Aorta (tissue), 5 donors: ENCODE data around the gene TP53TG3. TPM values are rescaled to one million over a fixed set of nuclear protein-coding genes. Genes with fewer than 3 reads are reported as not detected.
"Not testable (repeated sequence)": the region's sequence is repeated elsewhere in the genome, so short reads cannot be mapped to it uniquely, and the experiment has no call there.

Experiments
- ATAC-seq: fragments of 200-7000 bp; cut with Tn5 transposase; one replicate; pipeline ENCODE4 v1.9.1; 2022; ENCODE audit warnings: moderate library complexity; ENCODE audit not compliant: low FRiP score
- DNase-seq, 2 donors: peaks; one replicate each; pipeline ENCODE4 v3.0.0-alpha.2; 2020
- H3K27ac ChIP-seq, 2 donors: one replicate each; pipeline ENCODE4 v1.5.1; 2013; ENCODE audit warnings: low read length in 2 of 2, mild to moderate bottlenecking in 2 of 2, moderate library complexity in 2 of 2, control low read depth in 1 of 2, inconsistent platforms in 1 of 2, low read depth in 1 of 2
- H3K27me3 ChIP-seq, 2 donors: one replicate each; pipeline ENCODE4 v1.6.1; 2013; ENCODE audit warnings: control low read depth in 1 of 2, low read length in 1 of 2, mild to moderate bottlenecking in 1 of 2, moderate library complexity in 1 of 2; ENCODE audit not compliant: insufficient read depth in 2 of 2, control insufficient read depth in 1 of 2
- H3K36me3 ChIP-seq, 2 donors: one replicate each; pipeline ENCODE4 v1.6.1; 2013; ENCODE audit warnings: control low read depth in 1 of 2, low read length in 1 of 2, mild to moderate bottlenecking in 1 of 2; ENCODE audit not compliant: insufficient read depth in 2 of 2, control insufficient read depth in 1 of 2
- H3K4me1 ChIP-seq, 2 donors: one replicate each; pipeline ENCODE4 v1.6.1; 2013; ENCODE audit warnings: low read length in 2 of 2, control low read depth in 1 of 2, mild to moderate bottlenecking in 1 of 2, moderate library complexity in 1 of 2; ENCODE audit not compliant: insufficient read depth in 2 of 2, control insufficient read depth in 1 of 2
- H3K4me3 ChIP-seq, 2 donors: one replicate each; pipeline ENCODE4 v1.5.1; 2013; ENCODE audit warnings: low read length in 2 of 2, control low read depth in 1 of 2, mild to moderate bottlenecking in 1 of 2
- H3K9me3 ChIP-seq: one replicate; pipeline ENCODE4 v1.6.1; 2013; ENCODE audit warnings: mild to moderate bottlenecking, low read length; ENCODE audit not compliant: control insufficient read depth
- WGBS, 2 donors: extraction: QIAGEN DNeasy Blood & Tissue Kit; methylation state at CpG; one replicate each; pipeline ENCODE4 v1.1.7; 2013; 5-methylcytosine and 5-hydroxymethylcytosine counted together
- intact Hi-C, 2 donors: fragments of 100-400 bp; cut with DNase I; formaldehyde crosslinking; loops; one replicate each; pipeline versions ENCODE4 v1.14.2 to v1.15.0; 2022
- long read RNA-seq, 2 donors: library from polyadenylated mRNA; unstranded; transcript quantifications; one replicate each; pipeline ENCODE4 v2.0.0, GENCODE V29; 2020 to 2021
- polyA plus RNA-seq, 2 donors: library from polyadenylated mRNA; stranded (reverse); fragments of 200-250 nt; gene quantifications; one replicate each; pipeline ENCODE4 v1.2.3, GENCODE V29; 2013
- total RNA-seq, 2 donors: library from RNA; stranded (reverse); fragmentation: NEBNext Ultra II Directional; extraction: Animal tissue kit (Norgen Biotek cat#: 25700); gene quantifications; one replicate each; pipeline ENCODE4 v1.2.1, GENCODE V29; 2021
- donor health status: healthy with polysubstance abuse.
- donor health status: Bipolar disorder and iron deficiency.
- donor health status: DM: no; HTN: no; CAD: no.
- donor health status: DM: no; HTN: no; CAD: no.
- donor health status: DM: yes; HTN: yes; CAD: no.

TP53TG3 gene
- not detected for total RNA-seq
- polyA plus RNA-seq: under 1 TPM in 1 of 2 donors, not detected in 1; 0.88 TPM
- long read RNA-seq, donor 1: 0 reads
- long read RNA-seq, donor 2: 0 reads

DNA sequence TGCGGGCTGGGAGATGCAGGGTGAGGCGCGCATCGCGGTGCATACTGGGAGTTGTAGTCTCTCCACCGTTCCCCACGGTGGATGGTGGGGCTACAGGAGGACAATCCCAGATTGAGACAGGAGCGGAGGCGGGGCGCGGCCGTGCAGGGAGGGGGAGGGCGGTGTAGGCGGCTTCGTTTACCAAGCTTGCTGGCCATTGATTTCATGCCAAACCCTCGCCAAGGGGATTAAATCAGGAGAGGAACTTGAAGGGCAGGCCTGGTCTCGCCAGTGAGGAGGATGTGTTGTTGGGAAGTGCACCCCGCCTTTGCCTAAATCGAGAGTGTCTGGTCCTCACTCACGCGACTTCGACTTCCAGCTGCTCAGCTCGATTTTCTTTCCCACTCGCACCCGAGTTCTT, at the start of gene TP53TG3:
Gene TP53TG3 (minus strand): TSS at position 101 of the 400 bp plus-strand sequence. CDS start 68 bp downstream, at position 33.
- H3K27ac ChIP-seq, intact Hi-C loops, ATAC-seq, H3K36me3 ChIP-seq, H3K27me3 ChIP-seq, H3K4me1 ChIP-seq, DNase-seq, H3K9me3 ChIP-seq, H3K4me3 ChIP-seq: not testable (repeated sequence)
- WGBS, 2 donors: no CpG with 5 or more reads among the region's 25 CpGs

DNA sequence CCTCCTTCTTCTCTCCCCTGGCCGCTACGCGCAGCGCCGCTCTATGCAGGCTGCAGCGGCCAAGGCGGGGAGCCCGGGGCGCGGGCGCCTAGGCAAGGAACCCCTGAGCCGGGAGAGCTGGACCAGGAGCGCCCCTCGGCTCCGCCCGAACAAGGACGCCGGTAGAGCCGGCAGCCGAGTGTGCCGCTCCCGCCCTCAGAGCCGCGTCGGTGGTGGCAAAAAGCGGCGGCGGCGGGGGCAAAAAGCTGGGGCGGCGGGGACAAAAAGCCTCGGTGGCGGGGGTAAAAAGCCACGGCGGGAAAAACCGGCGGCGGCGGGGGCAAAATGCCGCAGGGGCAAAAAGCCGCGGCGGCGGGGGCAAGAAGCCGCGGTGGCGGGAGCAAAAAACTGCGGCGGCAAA, 25.1 kb downstream of the TP53TG3 start:
- DNase-seq: peak in 1 of 2 donors; percentile 43

DNA sequence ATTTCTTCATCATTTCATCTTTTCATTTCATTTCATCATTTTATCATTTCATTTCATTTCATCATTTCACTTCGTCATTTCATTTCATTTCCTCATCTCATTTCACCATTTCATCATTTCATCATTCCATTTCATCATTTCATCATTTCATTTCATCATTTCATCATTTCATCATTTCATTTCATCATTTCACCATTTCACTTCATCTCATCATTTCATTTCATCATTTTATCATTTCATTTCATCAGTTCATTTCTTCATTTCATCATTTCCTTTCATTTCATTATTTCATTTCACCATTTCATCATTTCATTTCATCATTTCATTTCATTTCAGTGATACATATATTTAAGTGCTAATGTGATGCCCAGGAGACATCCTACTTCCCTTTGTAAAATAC, 28.4 kb downstream of the TP53TG3 start:
- H3K9me3 ChIP-seq, DNase-seq, H3K27ac ChIP-seq, H3K36me3 ChIP-seq, H3K4me3 ChIP-seq, H3K4me1 ChIP-seq, ATAC-seq, intact Hi-C loops, H3K27me3 ChIP-seq: not testable (repeated sequence)
- WGBS, 2 donors: no CpG with 5 or more reads among the region's 1 CpG

More for the DNA sequence above, 25.1 kb downstream of the TP53TG3 start:
- H3K27me3 ChIP-seq, H3K4me3 ChIP-seq, ATAC-seq, H3K27ac ChIP-seq, H3K9me3 ChIP-seq, intact Hi-C loops, H3K4me1 ChIP-seq, H3K36me3 ChIP-seq: not testable (repeated sequence)
- WGBS, 2 donors: 30 to 35% methylated on average over 27 to 49 of the region's 49 CpGs

- intact Hi-C loops, DNase-seq, H3K36me3 ChIP-seq, H3K4me3 ChIP-seq, H3K4me1 ChIP-seq, H3K27me3 ChIP-seq, ATAC-seq, H3K9me3 ChIP-seq, H3K27ac ChIP-seq: not testable (repeated sequence)
- 54 to 58% methylated on average over 1 of the region's 2 CpGs for WGBS, 2 donors
These were observed 29.2 kb downstream of the TP53TG3 start for GRCh38 chr16:32646780-32647179.

DNA sequence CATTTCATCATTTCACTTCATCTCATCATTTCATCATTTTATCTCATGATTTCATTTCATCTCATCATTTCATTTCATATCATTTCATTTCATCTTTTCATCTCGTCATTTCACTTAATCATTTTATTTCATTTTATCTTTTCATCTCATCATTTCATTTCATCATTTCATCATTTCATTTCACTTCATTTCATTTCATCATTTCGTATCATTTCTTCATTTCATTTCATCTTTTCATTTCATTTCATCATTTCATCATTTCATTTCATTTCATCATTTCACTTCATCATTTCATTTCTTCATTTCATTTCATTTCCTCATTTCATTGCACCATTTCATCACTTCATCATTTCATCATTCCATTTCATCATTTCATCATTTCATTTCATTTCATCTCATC, 29.8 kb downstream of the TP53TG3 start:
- H3K9me3 ChIP-seq, H3K27me3 ChIP-seq, H3K27ac ChIP-seq, H3K4me1 ChIP-seq, H3K4me3 ChIP-seq, H3K36me3 ChIP-seq, intact Hi-C loops, DNase-seq, ATAC-seq: not testable (repeated sequence)
- 11 to 28% methylated on average over 1 of the region's 2 CpGs for WGBS, 2 donors

DNA sequence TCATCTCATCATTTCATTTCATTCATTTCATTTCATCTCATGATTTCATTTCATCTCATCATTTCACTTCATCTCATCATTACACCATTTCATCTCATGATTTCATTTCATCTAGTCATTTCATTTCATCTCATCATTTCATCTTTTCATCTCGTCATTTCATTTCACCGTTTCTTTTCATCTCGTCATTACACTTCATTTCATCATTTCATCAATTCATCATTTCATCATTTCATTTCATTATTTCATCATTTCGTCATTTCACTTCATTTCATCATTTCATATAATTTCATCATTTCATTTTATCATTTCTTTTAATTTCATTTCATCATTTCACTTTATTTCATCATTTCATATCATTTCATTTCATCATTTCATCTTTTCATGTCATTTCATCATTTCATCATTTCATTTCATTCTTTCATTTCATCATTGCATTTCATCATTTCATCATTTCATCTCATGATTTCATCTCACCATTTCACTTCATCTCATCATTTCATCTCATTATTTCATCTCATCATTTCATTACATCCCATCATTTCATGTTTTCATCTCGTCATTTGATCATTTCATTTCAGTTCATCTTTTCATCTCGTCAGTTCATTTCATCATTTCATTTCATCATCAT, 30.6 kb downstream of the TP53TG3 start:
- DNase-seq, H3K27ac ChIP-seq, ATAC-seq, H3K9me3 ChIP-seq, intact Hi-C loops, H3K4me3 ChIP-seq, H3K4me1 ChIP-seq, H3K27me3 ChIP-seq, H3K36me3 ChIP-seq: not testable (repeated sequence)
- 60 to 66% methylated on average over 6 of the region's 6 CpGs for WGBS, 2 donors

- H3K4me3 ChIP-seq, intact Hi-C loops, H3K27ac ChIP-seq, H3K4me1 ChIP-seq, H3K36me3 ChIP-seq, ATAC-seq, H3K9me3 ChIP-seq, DNase-seq, H3K27me3 ChIP-seq: not testable (repeated sequence)
- WGBS, 2 donors: 19 to 45% methylated on average over 1 of the region's 1 CpG
These were observed 31.2 kb downstream of the TP53TG3 start for GRCh38 chr16:32644715-32645114.

DNA sequence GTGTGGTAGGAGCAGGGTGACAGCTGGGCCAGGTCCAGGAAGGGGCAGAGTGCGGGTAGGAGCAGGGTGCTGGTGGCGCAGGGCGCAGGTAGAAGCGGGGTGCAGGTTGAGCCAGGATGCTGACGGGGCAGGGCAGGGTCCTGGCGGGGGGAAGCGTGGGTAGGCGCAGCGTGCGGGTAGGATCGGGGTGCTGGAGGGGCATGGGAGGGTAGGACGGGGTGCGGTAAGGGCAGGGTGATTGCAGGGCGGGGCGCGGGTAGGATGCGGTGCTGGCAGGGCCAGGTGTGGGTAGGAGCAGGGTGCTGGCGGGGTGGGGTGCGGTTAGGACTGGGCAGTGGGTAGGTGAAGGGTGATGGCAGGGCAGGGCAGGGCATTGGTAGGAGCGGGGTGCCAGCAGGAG, 38.4 kb downstream of the TP53TG3 start:
- H3K27ac ChIP-seq, H3K9me3 ChIP-seq, H3K4me3 ChIP-seq, H3K36me3 ChIP-seq, H3K4me1 ChIP-seq, intact Hi-C loops, ATAC-seq, DNase-seq, H3K27me3 ChIP-seq: not testable (repeated sequence)
- WGBS, 2 donors: no CpG with 5 or more reads among the region's 20 CpGs

DNA sequence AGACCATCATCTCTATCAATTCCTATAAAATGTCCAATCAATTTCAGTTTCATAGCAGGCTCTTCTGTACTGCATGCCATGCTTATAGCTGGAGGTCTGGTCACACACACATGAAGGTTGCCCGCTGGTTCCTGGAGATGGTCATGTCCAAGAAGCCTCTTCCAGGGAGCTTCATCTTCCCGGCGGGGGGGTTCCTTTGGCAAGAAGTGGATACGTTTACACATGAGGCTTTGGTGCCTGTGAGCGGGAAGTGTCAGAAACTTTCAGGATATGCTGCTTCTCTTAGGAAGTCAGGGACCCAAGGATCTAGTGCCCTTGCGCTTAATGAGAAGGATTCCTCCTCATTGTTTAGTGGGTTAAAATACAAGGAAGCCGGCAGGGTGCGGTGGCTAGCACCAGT, 43.9 kb downstream of the TP53TG3 start:
- H3K9me3 ChIP-seq, H3K4me3 ChIP-seq, intact Hi-C loops, ATAC-seq, H3K27ac ChIP-seq, H3K27me3 ChIP-seq, DNase-seq, H3K36me3 ChIP-seq, H3K4me1 ChIP-seq: not testable (repeated sequence)
- WGBS, 2 donors: 78 to 83% methylated on average over 4 to 6 of the region's 8 CpGs
